GM18873 (cell line): ENCODE data around the gene RETSAT.
"Not testable (repeated sequence)": the region's sequence is repeated elsewhere in the genome, so short reads cannot be mapped to it uniquely, and the experiment has no call there.

ENCODE experiments used
- ATAC-seq: cut with Tn5 transposase; IDR thresholded peaks from one replicate; pipeline ENCODE4 v1.9.1; 2021; ENCODE audit warnings: mild to moderate bottlenecking, moderate library complexity, moderate number of reproducible peaks; ENCODE audit not compliant: unreplicated experiment, low FRiP score

RETSAT gene

GRCh38 chr2:85340034-85340892 is 14.1 kb downstream of the RETSAT start:
- ATAC-seq = no peak

GRCh38 chr2:85334928-85335327 is 19.4 kb downstream of the RETSAT start:
- no peak for ATAC-seq

DNA sequence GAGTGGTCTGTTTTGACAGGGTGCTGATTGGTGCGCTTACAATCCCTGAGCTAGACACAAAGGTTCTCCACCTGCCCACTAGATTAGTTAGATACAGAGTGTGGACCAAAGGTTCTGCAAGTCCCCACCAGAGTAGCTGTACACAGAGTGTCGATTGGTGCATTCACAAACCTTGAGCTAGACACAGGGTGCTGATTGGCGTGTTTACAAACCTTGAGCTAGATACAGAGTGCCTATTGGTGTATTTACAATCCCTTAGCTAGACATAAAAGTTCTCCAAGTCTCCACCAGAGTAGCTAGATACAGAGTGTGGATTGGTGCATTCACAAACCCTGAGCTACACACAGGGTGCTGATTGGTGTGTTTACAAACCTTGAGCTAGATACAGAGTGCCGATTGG is 20.5 kb downstream of the RETSAT start:
- ATAC-seq = not testable (repeated sequence)

GRCh38 chr2:85330839-85331636 is 23.3 kb downstream of the RETSAT start:
- ATAC-seq = no peak

- ATAC-seq = not testable (repeated sequence)
These were observed 24.6 kb downstream of the RETSAT start for GRCh38 chr2:85329701-85330100.

DNA sequence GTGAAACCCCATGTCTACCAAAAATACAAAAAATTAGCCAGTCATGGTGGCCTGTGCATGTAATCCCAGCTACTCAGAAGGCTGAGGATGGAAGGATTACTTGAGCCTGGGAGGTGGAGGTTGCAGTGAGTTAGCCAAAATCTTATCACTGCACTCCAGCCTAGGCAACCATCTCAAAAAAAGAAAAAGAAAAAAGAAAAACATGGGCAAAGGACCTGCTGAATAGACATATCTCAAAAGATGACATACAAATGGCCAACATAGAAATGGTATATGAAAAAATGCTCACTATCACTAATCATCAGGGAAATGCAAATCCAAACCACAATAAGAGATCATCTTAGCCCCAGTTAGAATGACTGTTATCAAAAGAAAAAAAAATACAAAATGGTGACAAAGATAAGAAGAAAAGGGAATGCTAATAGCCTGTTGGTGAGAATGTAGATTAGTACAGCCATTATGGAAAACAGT is 25.1 kb downstream of the RETSAT start:
- no peak for ATAC-seq

- ATAC-seq = peak; percentile 70
These were observed 26.3 kb downstream of the RETSAT start, which contains the start of gene TGOLN2 for GRCh38 chr2:85327822-85328617. TGOLN2 (minus strand) TSS chr2:85327989; CDS start chr2:85327962, 27 bp downstream.

DNA sequence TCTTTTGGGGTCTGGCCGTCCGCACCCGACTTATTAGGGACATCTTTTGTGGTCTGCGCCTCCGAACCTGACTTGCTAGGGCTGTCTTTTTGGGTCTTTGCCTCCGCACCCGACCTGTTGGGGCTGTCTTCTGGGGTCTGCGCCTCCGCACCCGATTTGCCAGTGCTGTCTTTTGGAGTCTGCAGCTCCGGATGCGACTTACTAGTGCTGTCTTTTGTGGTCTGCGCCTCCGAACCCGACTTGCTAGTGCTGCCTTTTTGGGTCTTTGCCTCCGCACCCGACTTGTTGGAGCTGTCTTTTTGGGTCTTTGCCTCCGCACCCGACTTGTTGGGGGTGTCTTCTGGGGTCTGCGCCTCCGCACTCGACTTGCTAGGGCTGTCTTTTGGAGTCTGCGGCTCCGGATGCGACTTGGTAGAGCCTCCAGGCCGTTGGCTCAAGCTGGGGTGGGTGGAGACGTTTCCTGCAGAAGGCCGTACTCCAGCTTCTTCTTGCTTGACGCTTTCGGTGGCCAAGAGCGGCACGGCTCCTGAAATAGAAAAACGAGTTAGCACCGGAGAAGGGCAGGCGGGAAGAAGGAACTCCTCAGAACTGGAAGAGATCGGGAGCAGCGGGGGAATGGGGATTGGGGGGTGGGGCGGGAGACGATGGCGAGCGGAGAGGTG is 27.0 kb downstream of the RETSAT start:
- no peak for ATAC-seq

DNA sequence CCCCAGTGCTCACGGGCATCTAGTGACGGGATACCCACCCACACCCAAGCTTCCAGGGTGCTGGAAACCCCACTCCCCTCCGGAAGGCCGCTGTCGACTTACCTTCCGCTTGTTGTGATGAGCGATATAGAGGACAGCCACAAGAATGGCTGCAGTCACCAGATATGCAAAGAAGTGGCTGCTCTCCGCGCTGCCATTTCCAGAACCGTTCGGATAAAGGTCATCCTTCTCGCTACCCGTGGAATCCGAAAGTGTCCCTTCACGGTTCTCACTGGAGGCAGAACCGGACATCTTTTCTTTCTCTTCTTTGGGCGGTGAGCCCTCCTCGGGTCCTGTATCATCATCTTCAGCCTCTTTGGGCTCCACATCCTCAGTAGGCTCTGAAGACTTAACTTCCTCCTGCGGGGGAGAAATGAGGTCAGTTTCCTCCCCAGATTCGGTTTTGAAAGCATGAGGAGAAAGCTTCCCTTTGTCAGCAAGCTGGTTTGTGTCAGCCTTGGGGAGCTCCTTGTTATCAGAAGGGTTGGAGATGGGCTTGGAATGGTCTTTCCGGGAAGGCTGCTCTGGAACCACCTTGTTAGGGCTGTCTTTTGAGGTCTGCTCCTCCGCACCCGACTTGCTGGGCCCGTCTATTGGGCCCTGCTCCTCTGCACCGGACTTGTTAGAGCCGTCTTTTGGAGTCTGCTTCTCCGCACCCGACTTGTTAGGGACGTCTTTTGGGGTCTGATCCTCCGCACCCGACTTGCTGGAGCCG is 27.7 kb downstream of the RETSAT start:
- ATAC-seq = peak; percentile 35

- no peak for ATAC-seq
These were observed 28.9 kb downstream of the RETSAT start for GRCh38 chr2:85325466-85325811.

DNA sequence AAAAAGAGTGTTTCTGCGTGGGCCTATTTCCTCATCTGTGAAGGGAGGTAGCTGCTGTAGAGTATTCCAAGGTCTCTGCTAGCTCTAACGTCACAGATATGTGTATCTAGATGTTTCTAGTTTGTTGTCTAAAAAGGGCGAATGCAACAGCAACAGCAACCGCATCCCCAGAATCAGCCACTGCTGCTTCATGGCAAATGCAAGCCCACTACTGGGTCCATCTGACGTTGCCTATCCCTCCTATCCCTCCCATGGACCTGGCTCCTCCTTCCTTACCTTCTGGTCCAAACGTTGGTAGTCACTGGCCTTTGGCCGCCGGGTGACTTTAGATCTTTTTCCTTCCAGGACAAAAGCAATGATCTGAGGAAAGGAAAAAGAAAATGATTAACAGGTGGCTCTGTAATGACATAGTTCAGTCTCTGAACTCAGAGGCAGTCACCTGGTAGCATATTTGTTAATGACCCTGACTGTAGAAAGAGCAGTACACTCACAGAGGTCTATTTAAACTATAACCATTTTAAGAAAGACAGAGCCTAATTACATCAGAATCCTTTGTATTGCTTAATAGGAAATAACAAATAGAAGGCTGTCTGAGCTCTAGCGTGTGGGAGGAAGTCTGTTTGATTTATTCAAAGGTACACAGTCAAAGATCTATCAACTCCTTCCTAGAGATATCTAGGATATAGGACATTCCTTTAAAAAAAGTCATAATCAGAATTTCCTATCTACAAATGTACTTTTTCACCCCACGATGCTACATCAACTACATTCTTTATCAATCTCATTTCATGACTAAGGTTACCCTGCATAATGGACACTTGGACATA is 29.5 kb downstream of the RETSAT start:
- no peak for ATAC-seq

- not testable (repeated sequence) for ATAC-seq
These were observed 30.4 kb downstream of the RETSAT start for GRCh38 chr2:85323988-85324367.

- ATAC-seq = no peak
These were observed 30.9 kb downstream of the RETSAT start for GRCh38 chr2:85323351-85323987.

GRCh38 chr2:85319796-85320195 is 34.5 kb downstream of the RETSAT start:
- no peak for ATAC-seq

GRCh38 chr2:85318222-85319074 is 35.9 kb downstream of the RETSAT start:
- ATAC-seq = no peak

GRCh38 chr2:85315921-85316320 is 38.4 kb downstream of the RETSAT start:
- ATAC-seq = not testable (repeated sequence)

DNA sequence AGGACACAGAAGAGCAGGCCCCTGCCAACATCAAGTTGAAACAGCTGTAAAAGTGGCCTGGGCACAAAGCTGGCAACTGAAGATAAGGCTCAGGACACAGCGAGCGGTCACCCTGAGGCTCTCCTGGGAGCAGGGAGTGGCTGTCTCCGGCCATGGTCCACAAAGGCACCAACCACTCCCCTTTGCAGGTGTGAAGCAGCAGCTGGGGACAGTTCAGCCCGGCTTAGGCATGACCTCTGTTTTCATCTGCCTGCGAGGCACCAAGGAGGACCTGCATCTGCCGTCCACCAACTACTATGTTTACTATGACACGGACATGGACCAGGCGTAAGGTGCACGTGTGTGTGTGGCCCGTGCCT is 39.5 kb downstream of the RETSAT start:
- ATAC-seq = no peak
